ENCODE measurements around the gene CLUH.
"Not testable (repeated sequence)": the region's sequence is repeated elsewhere in the genome, so short reads cannot be mapped to it uniquely, and the experiment has no call there.

Gene CLUH

GRCh38 chr17:2687074-2687418, 24.5 kb downstream of the CLUH start:
- no peak for TF ChIP-seq CTCF (conservative IDR thresholded peaks at IDR 0.05)
- peak overlapping the region; percentile 75 for H3K27ac ChIP-seq

- no peak for TF ChIP-seq CTCF (conservative IDR thresholded peaks at IDR 0.05)
- H3K27ac ChIP-seq: peak overlapping the region; percentile 75
Observed at GRCh38 chr17:2685696-2686095, 25.9 kb downstream of the CLUH start.

GRCh38 chr17:2684549-2684948, 27.0 kb downstream of the CLUH start:
- TF ChIP-seq CTCF (conservative IDR thresholded peaks at IDR 0.05): no peak
- H3K27ac ChIP-seq: peak overlapping the region; percentile 75

GRCh38 chr17:2683912-2684311, 27.7 kb downstream of the CLUH start:
- no peak for TF ChIP-seq CTCF (conservative IDR thresholded peaks at IDR 0.05)
- peak overlapping the region; percentile 75 for H3K27ac ChIP-seq

GRCh38 chr17:2682176-2682938, 29.2 kb downstream of the CLUH start:
- no peak for TF ChIP-seq CTCF (conservative IDR thresholded peaks at IDR 0.05)
- H3K27ac ChIP-seq: peak overlapping the region; percentile 75

GRCh38 chr17:2681650-2682049, 29.9 kb downstream of the CLUH start:
- peak overlapping the region; percentile 75 for H3K27ac ChIP-seq
- no peak for TF ChIP-seq CTCF (conservative IDR thresholded peaks at IDR 0.05)

GRCh38 chr17:2680961-2681360, 30.6 kb downstream of the CLUH start:
- TF ChIP-seq CTCF (conservative IDR thresholded peaks at IDR 0.05): no peak
- H3K27ac ChIP-seq: peak overlapping the region; percentile 75

- H3K27ac ChIP-seq: not testable (repeated sequence)
Observed at GRCh38 chr17:2679247-2679646, 32.3 kb downstream of the CLUH start.

Data from VCaP (cell line).